Smooth muscle cell (in vitro differentiated cells): ENCODE data around the gene SRSF3. TPM values are rescaled to one million over a fixed set of nuclear protein-coding genes. Genes with fewer than 3 reads are reported as not detected.

ENCODE experiments used
- DNase-seq: peaks from one replicate; lab custom pipeline; 2025; ENCODE audit not compliant: unreplicated experiment; lab: John Stamatoyannopoulos, UW
- H2AFZ ChIP-seq: fragments of 200-600 bp; sonication (generic); 2 replicates; pipeline ENCODE4 v1.6.0; 2016; ENCODE audit warnings: antibody characterized with exemption, low read depth, mild to moderate bottlenecking
- H3F3A ChIP-seq: fragments of 200-600 bp; sonication (generic); 2 replicates; pipeline ENCODE4 v1.6.0; 2017; ENCODE audit warnings: antibody characterized with exemption, low read depth
- H3K27ac ChIP-seq: fragments of 200-600 bp; sonication (generic); 2 replicates; pipeline ENCODE4 v1.5.1; 2016; ENCODE audit warnings: low read depth, mild to moderate bottlenecking
- H3K27me3 ChIP-seq: fragments of 200-600 bp; sonication (generic); 2 replicates; pipeline ENCODE4 v1.6.1; 2016; ENCODE audit warnings: low read depth, mild to moderate bottlenecking
- H3K36me3 ChIP-seq: fragments of 200-600 bp; sonication (generic); 2 replicates; pipeline ENCODE4 v1.5.1; 2016; ENCODE audit warnings: low read depth
- H3K4me1 ChIP-seq: fragments of 200-600 bp; sonication (generic); 2 replicates; pipeline ENCODE4 v1.5.1; 2016; ENCODE audit warnings: low read depth
- H3K4me2 ChIP-seq: fragments of 200-600 bp; sonication (generic); 2 replicates; pipeline ENCODE4 v1.6.0; 2016; ENCODE audit warnings: mild to moderate bottlenecking
- H3K4me3 ChIP-seq: fragments of 200-600 bp; sonication (generic); 2 replicates; pipeline ENCODE4 v1.5.1; 2016; ENCODE audit warnings: mild to moderate bottlenecking
- H3K79me2 ChIP-seq: fragments of 200-600 bp; sonication (generic); 2 replicates; pipeline ENCODE4 v1.6.0; 2016; ENCODE audit warnings: low read depth, mild to moderate bottlenecking
- H3K9ac ChIP-seq: fragments of 200-600 bp; sonication (generic); 2 replicates; pipeline ENCODE4 v1.6.0; 2016; ENCODE audit warnings: low read depth
- H3K9me3 ChIP-seq: fragments of 200-600 bp; sonication (generic); replicated peaks from 2 replicates; pipeline ENCODE4 v1.5.1; 2016; ENCODE audit warnings: low read depth
- H4K20me1 ChIP-seq: fragments of 200-600 bp; sonication (generic); 2 replicates; pipeline ENCODE4 v1.6.0; 2016; ENCODE audit warnings: low read depth
- WGBS: methylation state at CpG from one replicate; pipeline ENCODE4 v1.1.7; 2016; ENCODE audit warnings: low lambda C conversion rate; 5-methylcytosine and 5-hydroxymethylcytosine counted together
- polyA plus RNA-seq: library from polyadenylated mRNA; unstranded; fragments of >200 nt; fragmentation: Nextera tagmentation; extraction: Ambion mirVana; gene quantifications from 2 replicates; pipeline ENCODE4 v1.2.1, GENCODE V29; 2016
- total RNA-seq: library from RNA; depleted of rRNA; stranded (reverse); fragments of >200 nt; gene quantifications from 2 replicates; pipeline ENCODE4 v1.2.3, GENCODE V29; 2014
- TF ChIP-seq, protein P1 (sequence below): fragments of 200-600 bp; sonication (generic); IDR thresholded peaks from 2 replicates; pipeline ENCODE4 v1.5.1; 2017; ENCODE audit warnings: borderline replicate concordance, mild to moderate bottlenecking, antibody characterized with exemption; ENCODE audit not compliant: insufficient read depth, poor library complexity, severe bottlenecking

SRSF3 gene
- total and polyA plus RNA-seq, 2 experiments from 2014 or later = 158 to 179 TPM

DNA sequence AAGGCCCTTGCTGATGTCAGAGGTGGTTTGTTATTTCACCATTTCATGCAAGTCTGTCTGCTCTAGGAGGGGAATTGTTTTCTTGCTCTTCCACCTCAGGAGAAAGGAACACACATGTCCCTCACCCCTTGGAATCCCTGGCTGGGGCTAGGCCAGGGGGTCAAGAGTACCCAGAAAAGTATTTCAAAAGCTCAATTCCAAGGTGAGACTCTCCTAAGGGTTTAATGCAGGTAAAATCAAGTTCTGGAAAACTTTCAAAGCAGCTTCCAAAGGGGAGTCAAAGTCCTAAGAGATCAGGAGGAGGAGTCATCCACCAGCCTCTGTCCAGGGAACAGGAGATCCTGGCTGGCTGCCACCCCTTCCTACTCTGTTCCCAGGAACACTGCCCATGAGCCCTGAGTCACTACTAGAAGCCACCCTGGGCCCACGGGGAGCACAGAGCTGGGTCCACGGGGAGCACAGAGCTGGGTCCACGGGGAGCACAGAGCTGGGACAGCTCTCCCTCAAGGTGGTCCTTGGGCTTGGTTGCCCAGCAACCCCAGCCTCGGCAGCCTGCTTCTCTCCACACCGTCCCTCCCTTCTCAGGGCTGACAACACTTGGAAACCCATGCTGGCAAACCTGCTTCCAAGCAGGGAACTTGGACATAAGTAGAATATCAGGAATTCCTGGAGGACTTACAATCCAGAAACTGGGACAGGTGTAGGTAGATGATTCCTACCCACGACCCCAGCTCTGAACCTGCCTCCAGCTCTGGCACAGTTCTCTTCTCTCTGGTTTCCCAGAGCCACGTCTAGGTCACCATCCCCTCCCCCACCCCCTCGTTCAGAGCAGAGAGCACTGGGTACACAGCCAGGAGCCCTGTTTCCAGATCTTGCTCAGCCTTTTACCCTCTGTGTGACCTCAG, 49.0 kb downstream of the SRSF3 start:
- H2AFZ ChIP-seq = no peak overlapping the region
- TF ChIP-seq, protein P1, sequence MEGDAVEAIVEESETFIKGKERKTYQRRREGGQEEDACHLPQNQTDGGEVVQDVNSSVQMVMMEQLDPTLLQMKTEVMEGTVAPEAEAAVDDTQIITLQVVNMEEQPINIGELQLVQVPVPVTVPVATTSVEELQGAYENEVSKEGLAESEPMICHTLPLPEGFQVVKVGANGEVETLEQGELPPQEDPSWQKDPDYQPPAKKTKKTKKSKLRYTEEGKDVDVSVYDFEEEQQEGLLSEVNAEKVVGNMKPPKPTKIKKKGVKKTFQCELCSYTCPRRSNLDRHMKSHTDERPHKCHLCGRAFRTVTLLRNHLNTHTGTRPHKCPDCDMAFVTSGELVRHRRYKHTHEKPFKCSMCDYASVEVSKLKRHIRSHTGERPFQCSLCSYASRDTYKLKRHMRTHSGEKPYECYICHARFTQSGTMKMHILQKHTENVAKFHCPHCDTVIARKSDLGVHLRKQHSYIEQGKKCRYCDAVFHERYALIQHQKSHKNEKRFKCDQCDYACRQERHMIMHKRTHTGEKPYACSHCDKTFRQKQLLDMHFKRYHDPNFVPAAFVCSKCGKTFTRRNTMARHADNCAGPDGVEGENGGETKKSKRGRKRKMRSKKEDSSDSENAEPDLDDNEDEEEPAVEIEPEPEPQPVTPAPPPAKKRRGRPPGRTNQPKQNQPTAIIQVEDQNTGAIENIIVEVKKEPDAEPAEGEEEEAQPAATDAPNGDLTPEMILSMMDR = no peak
- WGBS = 57% methylated on average over 8 of the region's 8 CpGs

DNA sequence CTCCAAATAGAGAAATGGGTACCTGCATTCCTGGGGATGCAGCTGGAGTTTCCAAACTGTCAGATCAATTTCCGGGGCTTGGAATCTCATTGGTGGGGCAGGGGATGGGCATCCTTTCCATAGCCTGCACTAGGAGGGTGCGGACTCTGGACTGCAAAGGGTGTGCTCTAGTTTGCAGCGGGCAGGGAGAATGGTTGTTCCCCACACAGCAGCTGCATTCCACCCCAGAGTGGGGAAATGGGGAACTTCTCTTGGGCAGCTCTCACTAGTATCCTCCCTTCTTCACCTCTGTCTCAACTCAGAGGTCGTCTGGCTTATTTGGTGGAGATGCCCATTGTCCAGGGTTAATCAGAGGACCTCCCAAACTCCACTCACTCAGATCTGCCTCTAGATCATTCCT, 49.8 kb downstream of the SRSF3 start:
- Histone ChIP-seq H3K79me2 (no peaks in the 10 kb centered on the region), H3K4me3 (no peak overlapping the region), H2AFZ (no peak overlapping the region), H3K27ac (peak overlapping the region; percentile 28), H3K27me3 (no peaks in the 10 kb centered on the region), H3K4me1 (peaks cover 3% of the 10 kb centered on the region), H3K9me3 (no peaks in the 10 kb centered on the region), H3K9ac (no peak overlapping the region), H4K20me1 (no peaks in the 10 kb centered on the region), H3F3A (no peaks in the 10 kb centered on the region), H3K36me3 (no peaks in the 10 kb centered on the region), H3K4me2 (no peak overlapping the region)
- WGBS = 94% methylated on average over 4 of the region's 4 CpGs
- TF ChIP-seq, protein P1 = no peak
- no peak for DNase-seq

More for the DNA sequence above, 49.0 kb downstream of the SRSF3 start:
- no peak overlapping the region for H3K4me2 ChIP-seq
- no peak overlapping the region for H3K27ac ChIP-seq
- H3F3A ChIP-seq = no peaks in the 10 kb centered on the region
- DNase-seq = peak; percentile 22
- no peaks in the 10 kb centered on the region for H3K9me3 ChIP-seq
- H3K9ac ChIP-seq = no peak overlapping the region
- H3K79me2 ChIP-seq = no peaks in the 10 kb centered on the region
- no peaks in the 10 kb centered on the region for H3K27me3 ChIP-seq
- H4K20me1 ChIP-seq = no peaks in the 10 kb centered on the region
- H3K36me3 ChIP-seq = no peaks in the 10 kb centered on the region
- peaks cover 3% of the 10 kb centered on the region for H3K4me1 ChIP-seq
- H3K4me3 ChIP-seq = no peak overlapping the region

DNA sequence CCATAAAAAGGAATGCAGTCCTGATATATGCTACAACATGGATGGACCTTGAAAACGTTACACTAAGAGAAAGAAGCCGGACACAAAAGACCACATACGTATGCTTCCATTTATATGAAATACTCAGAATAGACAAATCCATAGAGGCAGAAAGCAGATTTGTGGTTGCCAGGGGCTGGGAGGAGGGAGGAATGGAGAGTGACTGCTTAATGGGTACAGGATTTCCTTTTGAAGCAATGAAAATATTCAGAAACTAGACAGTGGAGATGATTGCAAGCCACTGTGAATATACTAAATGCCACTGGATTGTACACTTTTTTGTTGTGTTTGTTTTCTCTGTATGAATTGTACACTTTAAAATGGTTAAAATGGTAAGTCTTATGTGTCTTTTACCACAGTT, 54.9 kb downstream of the SRSF3 start:
- Histone ChIP-seq H3F3A (no peaks in the 10 kb centered on the region), H3K79me2 (no peaks in the 10 kb centered on the region), H3K36me3 (no peaks in the 10 kb centered on the region), H3K9ac (no peak overlapping the region), H3K27ac (peak overlapping the region; percentile 62), H3K27me3 (no peaks in the 10 kb centered on the region), H2AFZ (peak overlapping the region; percentile 26), H3K4me2 (peak overlapping the region; percentile 32), H3K4me1 (peaks cover 18% of the 10 kb centered on the region), H3K4me3 (no peak overlapping the region), H4K20me1 (no peaks in the 10 kb centered on the region), H3K9me3 (no peaks in the 10 kb centered on the region)
- WGBS = 93% methylated on average over 3 of the region's 3 CpGs
- TF ChIP-seq, protein P1 = no peak
- DNase-seq = no peak
